Epithelial cell of proximal tubule (primary cell): Measurements from ENCODE around the gene NDP. TPM values are rescaled to one million over a fixed set of nuclear protein-coding genes. Genes with fewer than 3 reads are reported as not detected.

Source experiments
- DNase-seq: peaks from one replicate; pipeline ENCODE4 v3.0.0-alpha.2; 2011; ENCODE audit warnings: low read depth
- H3K4me3 ChIP-seq: 2 replicates; pipeline ENCODE4 v1.5.1; 2011; ENCODE audit warnings: low read depth, mild to moderate bottlenecking, low read length
- total RNA-seq: library from RNA; depleted of rRNA; stranded (reverse); fragments of >200 nt; gene quantifications from 2 replicates; pipeline ENCODE4 v1.2.3, GENCODE V29; 2015
- TF ChIP-seq, protein P1 (sequence below): conservative IDR thresholded peaks from 2 replicates; pipeline ENCODE4 v1.5.1; 2012; ENCODE audit warnings: low read depth, mild to moderate bottlenecking, low read length

NDP gene
- total RNA-seq, 1 donor from 2014 or later = not detected

- no peak overlapping the region for H3K4me3 ChIP-seq
- DNase-seq = no peak
Observed at GRCh38 chrX:43996491-43996890, 23.3 kb upstream of the NDP start.

GRCh38 chrX:43986083-43986482, 12.9 kb upstream of the NDP start:
- TF ChIP-seq, protein P1, sequence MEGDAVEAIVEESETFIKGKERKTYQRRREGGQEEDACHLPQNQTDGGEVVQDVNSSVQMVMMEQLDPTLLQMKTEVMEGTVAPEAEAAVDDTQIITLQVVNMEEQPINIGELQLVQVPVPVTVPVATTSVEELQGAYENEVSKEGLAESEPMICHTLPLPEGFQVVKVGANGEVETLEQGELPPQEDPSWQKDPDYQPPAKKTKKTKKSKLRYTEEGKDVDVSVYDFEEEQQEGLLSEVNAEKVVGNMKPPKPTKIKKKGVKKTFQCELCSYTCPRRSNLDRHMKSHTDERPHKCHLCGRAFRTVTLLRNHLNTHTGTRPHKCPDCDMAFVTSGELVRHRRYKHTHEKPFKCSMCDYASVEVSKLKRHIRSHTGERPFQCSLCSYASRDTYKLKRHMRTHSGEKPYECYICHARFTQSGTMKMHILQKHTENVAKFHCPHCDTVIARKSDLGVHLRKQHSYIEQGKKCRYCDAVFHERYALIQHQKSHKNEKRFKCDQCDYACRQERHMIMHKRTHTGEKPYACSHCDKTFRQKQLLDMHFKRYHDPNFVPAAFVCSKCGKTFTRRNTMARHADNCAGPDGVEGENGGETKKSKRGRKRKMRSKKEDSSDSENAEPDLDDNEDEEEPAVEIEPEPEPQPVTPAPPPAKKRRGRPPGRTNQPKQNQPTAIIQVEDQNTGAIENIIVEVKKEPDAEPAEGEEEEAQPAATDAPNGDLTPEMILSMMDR = no peak

More at GRCh38 chrX:43996491-43996890, 23.3 kb upstream of the NDP start:
- TF ChIP-seq, protein P1 = no peak

DNA sequence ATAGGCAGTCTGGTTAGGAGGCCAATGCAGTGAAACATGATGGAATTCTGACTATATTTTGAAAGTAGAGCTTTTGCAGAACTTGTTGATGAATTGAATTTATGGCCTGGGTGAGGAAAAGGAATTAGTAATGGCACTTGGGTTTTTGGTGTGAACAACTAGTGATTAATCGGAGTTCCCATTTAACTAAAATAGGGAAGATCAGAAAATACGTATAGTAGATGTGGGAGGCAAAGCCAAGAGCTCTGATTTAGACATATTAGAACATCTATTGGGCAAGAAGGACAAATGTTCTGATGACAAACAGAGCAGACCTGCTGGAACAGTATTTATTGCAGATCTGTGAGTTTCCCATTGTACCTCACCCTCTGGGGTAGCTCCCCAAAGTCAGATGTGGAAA, 12.3 kb upstream of the NDP start:
- TF ChIP-seq, protein P1 = no peak
- DNase-seq = no peak
- H3K4me3 ChIP-seq = no peak overlapping the region

More at GRCh38 chrX:43986083-43986482, 12.9 kb upstream of the NDP start:
- no peak for DNase-seq
- H3K4me3 ChIP-seq = no peak overlapping the region

- H3K4me3 ChIP-seq = no peak overlapping the region
- TF ChIP-seq, protein P1 = no peak
- DNase-seq = no peak
Observed at GRCh38 chrX:43978226-43978625, 5.0 kb upstream of the NDP start.

DNA sequence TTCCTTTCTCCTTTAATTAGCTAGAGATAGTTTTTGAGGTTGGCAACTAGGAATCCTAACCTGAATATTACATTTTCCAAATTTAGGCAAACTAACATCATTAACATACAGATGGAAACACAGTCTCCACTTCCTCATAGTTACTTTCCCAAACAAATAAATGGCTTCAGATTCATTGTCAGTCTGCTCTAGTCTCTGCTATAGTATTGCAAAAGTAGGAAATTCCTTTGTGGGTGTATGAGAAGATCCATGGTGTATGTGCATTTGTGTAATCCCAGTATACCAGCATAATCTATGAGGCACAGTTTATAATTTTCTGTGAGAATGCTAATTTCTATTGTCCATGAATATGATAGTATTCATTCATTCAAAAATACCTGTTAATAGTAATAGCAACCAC, 3.0 kb upstream of the NDP start:
- TF ChIP-seq, protein P1 = no peak
- no peak overlapping the region for H3K4me3 ChIP-seq
- no peak for DNase-seq

DNA sequence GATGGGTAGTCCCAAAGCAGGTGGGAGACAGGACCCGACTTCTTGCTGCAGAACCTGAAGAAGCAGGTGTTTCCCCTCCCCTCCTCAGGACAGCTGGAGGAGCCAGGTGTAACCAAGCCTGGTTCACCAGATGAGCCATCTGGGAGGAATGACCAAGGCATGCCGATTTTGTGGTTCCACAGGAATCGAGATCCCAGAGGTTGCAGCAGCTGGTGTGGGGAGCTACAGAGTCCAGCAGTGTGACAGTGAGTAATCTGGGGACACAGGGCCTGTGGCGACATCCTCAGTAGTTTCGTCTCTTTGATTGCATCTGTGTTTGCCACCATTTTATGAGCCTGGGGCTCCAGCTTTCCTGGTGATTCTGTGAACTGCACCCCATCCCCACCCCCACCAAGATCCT, 2.6 kb upstream of the NDP start:
- H3K4me3 ChIP-seq = no peak overlapping the region
- DNase-seq = no peak
- TF ChIP-seq, protein P1 = no peak

DNA sequence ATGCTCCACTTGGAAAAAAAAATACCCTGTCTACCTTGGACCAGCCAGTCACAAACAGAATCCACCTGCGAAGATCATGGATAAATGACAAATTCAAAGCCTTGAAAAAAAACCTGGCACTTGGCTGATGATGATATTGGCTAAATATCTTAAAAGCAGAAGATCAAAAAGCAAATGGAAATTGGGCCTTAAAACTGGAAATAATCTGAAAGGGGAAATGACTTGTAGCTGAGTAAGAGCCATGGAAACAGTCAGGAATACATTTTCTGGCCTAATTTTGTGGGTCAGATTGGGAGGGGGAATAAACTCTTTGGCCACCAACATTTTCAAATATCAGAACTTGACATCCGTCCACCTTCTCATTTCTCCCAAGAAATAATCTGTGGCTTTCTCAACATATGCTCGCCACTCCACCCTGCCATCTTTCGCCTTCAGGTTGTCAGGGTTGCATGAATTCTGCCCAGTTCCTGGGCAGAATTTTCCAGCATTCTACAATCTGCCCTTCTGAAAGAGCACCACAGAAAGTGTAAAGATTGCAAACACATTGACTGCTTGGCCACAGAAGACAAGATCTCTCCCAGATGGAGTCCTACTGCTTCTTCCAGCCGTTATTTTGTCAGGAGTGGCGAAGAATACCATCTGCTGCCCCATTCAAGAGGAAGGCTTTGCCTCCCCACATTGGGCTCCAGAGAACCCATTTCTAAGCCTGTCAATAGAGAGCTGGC, 1.7 kb upstream of the NDP start:
- TF ChIP-seq, protein P1 = no peak
- no peak overlapping the region for H3K4me3 ChIP-seq
- DNase-seq = no peak
